ENCODE results near the gene FADD. TPM values are rescaled to one million over a fixed set of nuclear protein-coding genes. Genes with fewer than 3 reads are reported as not detected.

The FADD gene
- total RNA-seq, 1 donor from 2014 or later, result 15.3 TPM

DNA sequence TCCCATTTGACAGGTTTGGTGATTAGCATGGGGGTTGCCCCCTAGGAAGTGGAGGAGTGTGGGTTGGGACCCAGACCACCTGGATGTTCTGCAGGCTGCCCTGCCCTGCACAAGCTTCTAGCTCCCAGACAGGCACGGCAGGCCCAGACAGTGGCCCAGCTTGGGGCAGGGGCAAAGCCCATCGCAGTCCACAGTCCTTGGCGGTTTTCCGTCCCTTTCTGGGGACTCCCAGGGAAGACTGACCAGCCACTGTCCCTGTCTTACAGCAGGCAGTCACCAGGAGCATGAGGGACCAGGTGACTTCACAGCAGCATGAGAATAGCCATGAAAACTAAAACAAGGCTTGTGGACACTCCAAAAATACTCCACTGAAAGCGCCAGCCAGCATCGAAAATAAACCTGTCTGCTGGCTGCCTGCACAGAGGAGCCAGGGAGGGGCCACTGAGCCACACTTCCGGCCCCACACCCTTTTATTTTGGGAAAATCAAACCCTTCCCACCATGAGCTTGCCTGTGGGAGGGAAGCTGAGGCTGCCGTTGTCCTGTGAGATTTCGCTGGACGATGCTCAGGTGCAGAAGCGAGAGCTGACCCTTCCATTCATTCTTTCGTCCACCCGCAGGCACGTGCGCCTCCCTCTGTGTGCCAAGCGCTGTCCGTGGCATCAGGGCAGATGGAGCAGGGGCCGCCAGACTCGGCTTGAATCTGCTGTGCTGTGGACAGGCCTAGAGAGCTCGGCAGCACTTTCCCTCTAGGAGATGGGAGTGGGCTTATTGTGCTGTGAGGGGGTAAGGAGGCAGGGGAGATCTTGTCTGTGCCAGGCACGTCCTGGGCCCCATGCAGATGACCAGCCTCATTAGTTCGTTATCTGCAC lies 28.0 kb downstream of the FADD start:
- DNase-seq (ENCODE audit: low read depth), result no peak

DNA sequence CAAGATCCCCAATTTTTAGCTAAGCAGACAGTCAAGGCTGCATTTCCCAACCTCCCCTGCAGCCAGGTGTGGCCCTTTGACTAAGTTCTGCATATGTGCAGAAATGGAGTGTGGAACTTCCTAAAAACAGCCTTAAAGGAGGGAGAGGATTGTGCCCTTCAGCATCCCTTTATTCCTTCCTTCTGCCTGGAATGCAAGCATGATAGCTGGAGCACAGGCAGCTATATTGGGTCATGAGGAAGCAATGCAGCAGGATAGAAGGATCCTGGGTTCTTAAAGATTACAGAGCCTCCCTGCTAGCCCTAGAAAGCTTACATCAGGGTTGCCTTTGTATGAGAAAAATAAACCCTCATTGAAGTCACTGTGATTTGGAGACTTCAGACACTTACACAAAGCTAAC lies 29.9 kb downstream of the FADD start:
- DNase-seq (ENCODE audit: low read depth), result no peak

DNA sequence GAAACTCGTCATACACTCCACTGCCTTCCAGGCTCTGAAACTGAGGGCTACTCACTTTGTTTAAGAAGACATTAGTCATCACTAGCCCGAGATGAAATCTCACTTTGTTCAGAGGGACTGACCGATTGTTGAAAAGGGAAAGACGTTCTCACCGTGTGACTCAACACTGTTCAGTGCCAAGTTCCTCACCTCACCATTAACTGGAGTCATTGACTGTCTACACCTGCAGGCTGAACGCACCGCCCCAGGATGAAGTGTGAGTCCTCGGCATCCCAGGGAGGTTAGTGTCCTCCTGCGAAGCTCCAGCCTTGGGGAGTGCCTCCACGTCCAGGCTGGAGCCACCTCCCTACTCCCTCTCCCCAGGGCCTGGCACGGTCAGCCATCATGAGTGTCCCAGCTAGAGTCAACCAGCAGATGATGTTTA lies 30.4 kb downstream of the FADD start:
- DNase-seq (ENCODE audit: low read depth), result no peak

DNA sequence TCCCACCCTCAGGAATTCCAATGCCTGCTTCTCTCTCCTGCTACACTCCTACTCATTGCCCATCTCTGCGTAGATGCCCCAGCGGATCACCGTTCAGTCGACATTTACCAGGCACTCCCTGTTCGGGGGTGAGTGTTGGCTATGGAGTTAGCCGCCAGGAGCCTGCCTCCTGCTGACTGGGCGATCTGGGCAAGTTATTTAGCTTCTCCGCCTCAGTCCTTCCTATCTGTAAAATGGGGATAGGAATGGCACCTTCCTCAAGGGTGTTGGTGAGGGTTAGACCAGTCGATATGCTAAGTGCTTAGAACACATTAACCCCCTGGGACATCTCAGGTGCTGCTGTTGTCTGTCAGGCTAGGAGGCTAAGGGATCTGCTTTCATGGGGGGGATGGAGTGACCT lies 30.9 kb downstream of the FADD start:
- DNase-seq (ENCODE audit: low read depth), result no peak

DNA sequence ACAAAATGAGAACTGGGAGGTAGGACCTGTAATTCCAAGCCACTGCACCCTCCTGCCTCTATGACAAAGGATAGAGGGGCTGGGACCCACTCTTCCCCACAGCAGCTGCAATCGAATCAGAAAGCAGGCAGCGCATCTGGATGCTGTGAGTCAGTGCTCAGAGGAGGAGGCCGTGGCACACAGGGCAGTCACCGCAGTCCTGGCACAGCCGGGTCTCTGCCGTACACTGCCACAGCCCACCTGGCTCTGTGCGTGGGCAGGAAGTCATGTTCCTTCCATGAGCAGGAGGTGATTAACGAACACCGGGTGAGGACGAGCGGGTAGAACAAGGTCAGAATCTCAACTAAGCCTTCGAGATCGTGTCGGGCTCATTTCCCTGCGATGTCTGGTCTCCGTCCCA lies 37.2 kb downstream of the FADD start:
- no peak for DNase-seq (ENCODE audit: low read depth)

DNA sequence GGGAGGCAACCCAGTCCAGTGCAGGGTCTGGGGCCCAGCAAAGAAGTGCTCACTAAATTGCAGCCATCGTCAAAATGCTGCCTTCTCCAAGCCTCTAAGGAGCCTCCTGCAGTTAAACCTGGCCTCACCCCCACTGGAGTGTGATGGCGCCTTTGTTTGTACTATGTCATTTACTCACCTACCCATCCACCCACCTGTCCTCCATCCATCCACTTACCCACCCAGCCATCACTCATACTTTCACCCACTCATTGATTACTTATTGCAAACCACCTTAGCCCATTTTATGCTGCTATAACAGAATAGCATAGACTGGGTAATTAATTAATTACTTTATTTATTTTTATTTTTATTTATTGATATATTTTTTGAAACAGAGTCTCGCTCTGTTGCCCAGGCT lies 38.6 kb downstream of the FADD start:
- DNase-seq (ENCODE audit: low read depth), result no peak

DNA sequence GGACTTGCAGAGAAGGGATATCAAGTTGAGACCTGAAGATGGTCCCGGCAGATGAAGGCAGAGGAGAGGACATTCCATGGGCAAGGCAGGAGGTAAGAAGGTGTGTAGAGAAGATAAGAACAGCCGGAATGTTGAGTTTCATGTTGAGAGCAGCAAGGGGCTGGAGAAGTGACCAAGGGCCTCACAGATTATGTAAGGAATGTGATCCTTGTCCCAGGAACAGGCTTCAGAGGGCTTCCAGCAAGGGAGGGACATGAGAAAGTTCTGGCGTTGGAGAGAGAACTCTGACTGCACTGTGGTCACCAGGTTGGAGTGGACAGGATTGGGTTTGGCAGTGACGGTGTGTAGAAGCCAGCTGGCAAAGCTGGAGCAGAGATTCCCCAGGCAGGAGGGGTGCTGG lies 39.8 kb downstream of the FADD start:
- no peak for DNase-seq (ENCODE audit: low read depth)

DNA sequence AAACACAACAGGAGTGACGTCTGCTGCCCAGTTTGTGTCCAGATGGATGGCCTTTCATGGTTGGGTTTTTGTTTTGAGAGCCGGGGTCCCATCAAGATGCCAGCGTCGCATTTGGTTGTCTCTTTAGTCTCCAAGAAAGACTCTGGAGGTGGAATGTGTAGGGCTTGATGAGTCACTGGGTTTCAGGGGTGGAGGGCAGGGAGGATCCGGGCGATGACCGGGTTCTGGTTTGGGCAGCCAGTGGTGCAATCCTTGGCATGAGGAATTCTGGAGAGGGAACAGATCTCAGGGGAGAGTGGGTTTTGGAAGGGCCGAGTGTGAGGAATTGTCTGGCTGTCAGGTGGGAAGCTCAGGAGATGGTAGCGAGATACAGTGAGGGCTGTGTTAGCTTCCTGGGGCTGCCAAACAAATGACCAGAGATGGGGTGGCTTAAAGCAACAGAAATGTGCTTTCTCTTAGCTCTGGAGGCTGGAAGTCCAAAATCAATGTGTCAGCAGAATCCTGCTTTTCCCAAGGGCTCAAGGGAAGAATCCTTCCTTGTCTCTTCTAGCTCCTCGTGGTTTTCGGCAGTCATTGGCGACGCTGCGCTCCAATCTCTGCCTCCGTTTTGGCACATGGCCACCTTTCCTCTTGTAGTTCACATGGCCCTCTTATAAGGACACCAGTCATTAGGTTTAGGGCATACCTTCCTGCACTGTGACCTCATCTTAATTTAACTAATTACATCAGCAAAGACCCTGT lies 41.0 kb downstream of the FADD start:
- peak; percentile 13 for DNase-seq (ENCODE audit: low read depth)

DNA sequence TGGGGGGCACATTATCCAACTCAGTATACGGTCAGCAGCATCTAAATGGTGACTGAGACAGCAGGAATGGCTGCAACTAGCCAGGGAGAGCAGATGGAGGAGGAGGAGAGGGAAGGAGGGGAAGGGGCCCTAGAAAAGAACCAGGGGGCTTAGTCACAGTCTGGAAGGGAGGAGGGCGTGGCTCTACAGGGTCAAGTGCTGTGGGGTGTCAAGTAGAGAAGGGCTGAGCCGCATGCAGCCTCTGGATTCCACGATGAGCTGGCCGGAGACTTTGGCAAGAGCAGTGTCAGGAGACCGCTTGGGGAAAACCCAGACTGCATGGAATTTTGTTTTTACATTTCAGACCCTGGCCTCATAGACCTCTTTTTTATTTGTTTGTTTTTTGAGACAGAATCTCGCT lies 41.6 kb downstream of the FADD start:
- peak; percentile 62 for DNase-seq (ENCODE audit: low read depth)

DNA sequence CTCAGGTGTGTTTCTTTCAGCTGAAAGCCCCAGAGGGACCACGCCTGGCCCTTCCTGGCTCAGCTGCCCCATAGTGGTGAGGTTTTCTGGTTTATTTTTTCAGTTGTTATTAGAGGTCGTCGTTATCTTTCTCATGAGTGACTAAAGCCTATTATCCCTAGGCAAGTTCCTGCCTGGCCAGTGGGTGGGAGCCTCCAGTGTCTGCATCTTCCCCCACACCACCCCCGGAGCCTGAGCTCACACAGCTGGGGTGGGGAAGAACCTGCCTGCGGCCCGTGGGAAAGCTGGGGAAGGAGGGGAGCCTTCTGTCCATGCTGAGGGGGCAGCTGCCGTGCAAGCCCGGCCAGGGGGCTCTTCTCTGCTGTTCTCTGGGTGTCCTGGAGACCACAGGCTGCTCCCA lies 43.1 kb downstream of the FADD start:
- DNase-seq (ENCODE audit: low read depth), result no peak

DNA sequence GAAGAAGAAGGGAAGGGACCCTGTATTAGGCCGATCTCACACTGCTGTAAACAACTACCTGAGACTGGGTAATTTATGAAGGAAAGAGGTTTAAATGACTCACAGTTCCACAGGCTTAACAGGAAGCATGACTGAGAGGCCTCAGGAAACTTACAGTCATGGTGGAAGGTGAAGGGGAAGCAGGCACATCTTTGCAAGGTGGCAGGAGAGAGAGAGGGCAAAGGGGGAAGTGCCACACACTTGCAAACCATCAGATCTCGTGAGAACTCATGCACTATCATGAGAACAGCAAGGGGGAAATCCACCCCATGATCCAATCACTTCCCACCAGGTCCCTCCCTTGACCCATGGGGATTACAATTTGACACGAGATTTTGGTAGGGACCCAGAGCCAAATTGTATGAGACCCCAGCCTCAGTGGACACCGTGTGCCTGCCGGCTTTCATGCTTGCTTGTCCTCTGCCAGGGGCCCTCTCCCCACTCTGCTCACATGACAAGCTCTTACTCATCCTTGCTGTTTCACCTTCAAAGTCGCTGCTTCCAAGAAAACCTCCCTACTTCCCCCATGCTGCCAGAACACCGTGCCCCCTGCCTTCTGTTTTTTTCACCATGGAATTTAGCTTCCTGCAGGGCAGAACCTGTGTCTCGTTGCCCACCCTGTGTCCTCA lies 44.1 kb downstream of the FADD start:
- no peak for DNase-seq (ENCODE audit: low read depth)

DNA sequence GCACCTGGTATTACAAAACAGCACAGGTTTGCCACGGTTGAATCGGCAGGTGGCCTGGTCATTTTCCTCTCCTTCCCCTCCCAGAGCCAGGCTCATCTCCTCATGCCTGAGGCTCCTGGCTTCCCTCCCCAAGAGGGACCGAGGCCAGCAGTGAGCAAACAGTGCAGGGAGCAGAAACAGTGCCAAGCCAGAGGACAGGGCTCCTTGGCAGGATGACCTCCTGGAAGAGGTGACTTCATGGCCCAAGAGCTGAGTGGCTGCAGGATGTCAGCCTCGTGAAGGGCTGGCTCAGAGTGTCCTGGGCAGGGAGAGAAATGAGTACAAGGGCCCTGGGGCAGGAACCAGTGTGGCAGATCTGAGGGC lies 44.6 kb downstream of the FADD start:
- DNase-seq (ENCODE audit: low read depth), result no peak

DNA sequence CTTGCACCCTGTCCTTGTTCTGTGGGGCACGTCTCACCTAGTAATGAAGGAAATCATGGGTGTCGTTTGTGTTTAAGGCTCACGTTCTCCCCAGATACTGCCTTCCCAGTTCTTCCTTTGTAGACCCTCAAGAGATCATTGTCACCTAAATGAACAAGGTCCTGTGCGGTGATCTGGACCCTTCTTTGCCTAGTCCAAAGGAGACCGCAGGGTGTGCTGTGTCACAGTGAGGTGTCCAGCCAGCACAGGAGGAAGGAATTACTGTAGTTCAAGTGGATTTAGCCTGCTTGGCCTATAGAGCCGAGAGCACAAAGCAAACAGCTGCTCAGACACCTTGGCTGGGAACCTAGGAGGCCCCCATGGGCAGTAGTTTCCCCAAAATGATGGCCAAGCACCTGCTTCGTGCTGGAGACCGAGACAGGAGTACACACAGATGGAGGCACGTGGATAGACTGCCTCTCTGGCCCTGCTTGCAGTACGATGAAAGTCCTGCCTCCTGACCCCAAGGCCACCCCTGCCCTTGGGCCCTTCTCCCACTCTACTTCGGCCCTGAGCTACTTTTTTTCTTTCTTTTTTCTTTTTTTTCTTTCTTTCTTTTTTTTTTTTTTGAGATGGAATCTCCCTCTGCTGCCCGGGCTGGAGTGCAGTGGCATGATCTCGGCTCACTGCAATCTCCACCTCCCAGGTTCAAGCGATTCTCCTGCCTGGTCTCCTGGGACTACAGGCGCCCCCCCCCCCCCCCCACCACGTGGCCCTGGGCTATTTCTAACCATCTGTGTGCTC lies 48.0 kb downstream of the FADD start:
- no peak for DNase-seq (ENCODE audit: low read depth)

DNA sequence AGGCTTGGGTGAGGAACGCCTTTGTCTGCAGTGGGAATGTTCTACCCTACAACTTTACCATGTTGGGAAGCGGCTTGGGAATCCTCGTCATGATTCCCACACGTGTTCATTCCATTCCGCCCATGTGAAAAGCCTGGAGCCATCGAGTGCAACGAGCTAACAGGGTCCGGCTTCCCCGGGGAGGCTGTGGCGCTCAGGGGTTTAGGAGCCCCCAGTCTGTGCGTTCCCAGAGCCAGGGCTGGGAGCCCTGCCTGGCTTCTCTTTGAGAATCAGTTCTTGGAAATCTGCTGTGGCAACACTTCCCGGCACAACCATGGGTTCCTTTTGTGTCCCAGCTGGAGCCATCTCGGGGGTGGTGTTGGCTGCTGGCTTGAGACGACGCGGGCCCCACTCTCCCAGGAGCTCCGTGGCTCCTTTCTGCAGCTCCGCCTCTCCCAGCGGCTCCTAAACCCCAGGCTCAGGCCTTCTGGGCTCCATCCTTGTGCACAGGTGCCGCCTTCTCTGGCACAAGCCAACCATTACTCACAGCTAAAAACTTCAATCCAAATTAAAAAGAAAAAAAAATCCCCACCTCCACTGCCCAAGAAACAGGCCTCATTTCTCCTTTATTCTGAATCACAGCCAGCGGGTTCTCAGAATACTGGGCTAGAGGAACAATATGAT lies 48.7 kb downstream of the FADD start:
- no peak for DNase-seq (ENCODE audit: low read depth)

DNA sequence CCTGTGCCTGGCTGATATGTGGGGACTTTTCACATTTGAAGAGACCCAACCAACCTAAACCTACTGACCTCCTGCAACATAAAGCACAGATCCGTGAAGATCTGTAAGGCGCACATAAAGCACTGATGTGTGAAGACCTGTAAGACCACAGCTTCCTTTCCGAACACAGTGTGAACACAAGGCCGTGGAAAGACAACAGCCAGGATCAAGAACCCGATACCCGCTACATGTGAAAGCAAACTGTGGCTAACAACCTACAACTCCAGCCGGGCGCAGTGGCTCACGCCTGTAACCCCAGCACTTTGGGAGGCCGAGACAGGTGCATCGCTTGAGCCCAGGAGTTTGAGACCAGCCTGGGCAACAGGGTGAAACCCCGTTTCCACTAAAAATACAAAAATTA lies 49.7 kb downstream of the FADD start:
- DNase-seq (ENCODE audit: low read depth), result no peak

DNA sequence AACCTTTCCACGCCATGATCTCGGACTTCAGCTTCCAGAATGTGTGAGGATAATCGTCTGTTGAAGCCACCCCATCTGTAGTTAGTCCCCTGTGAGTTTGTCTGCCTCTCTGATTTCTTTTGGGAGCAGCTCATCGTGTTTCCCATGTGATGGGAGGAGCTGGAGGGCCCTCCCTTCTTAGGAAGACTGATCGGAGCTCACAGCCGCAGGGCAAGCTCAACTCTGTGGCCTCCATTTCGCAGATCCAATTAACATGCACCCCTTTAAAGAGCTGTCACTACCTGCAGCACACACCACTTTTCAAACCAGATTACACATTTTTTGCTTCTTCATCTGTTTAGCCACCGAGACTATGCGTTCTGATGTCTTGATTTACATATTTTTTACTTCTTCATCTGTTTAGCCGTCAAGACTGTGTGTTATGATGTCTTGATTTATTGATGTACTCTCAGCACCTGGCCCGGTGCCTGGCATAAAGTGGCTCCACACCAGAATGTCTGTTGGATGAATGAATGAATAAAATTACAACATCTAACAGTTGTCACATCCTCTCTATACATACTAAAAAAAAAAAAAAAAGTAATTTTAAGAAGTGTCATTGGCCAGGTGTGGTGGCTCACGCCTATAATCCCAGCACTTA lies 52.5 kb downstream of the FADD start:
- DNase-seq (ENCODE audit: low read depth), result no peak

Measured in myocyte (in vitro differentiated cells).